ENCODE measurements around the gene AQP1. TPM values are rescaled to one million over a fixed set of nuclear protein-coding genes. Genes with fewer than 3 reads are reported as not detected.

AQP1 gene
- total and polyA plus RNA-seq, 7 donors = 75.0 to 229 (median 97.8) TPM

GRCh38 chr7:30922596-30922995, 10.9 kb downstream of the AQP1 start:
- H3K4me3 ChIP-seq = no peak overlapping the region
- H3K9me3 ChIP-seq = no peaks in the 10 kb centered on the region
- DNase-seq = no peak
- H3K27ac ChIP-seq = no peak overlapping the region
- intact Hi-C loops (cut with DNase I) = no loop called here
- H3K27me3 ChIP-seq (ENCODE audit: insufficient read depth in 3 of 3, low read length in 2 of 3) = no peaks in the 10 kb centered on the region
- H3K4me1 ChIP-seq = peaks cover 28% of the 10 kb centered on the region
- no peak for ATAC-seq
- H3K36me3 ChIP-seq (ENCODE audit: insufficient read depth in 1 of 2, low read depth in 1 of 2) = peaks cover 0 to 6% of the 10 kb centered on the region in 2 donors
- TF ChIP-seq CTCF (IDR thresholded peaks at IDR 0.05) = no peak
- WGBS, 3 donors = 88 to 90% (median 89%) methylated on average over 9 of the region's 9 CpGs

GRCh38 chr7:30923009-30923773, 11.5 kb downstream of the AQP1 start:
- H3K9me3 ChIP-seq = no peaks in the 10 kb centered on the region
- DNase-seq (peak in 1 of 2 donors; percentile 51), ATAC-seq (no peak)
- no peak overlapping the region for H3K4me3 ChIP-seq
- WGBS, 3 donors = 93 to 96% (median 93%) methylated on average over 18 to 19 of the region's 19 CpGs
- TF ChIP-seq CTCF (IDR thresholded peaks at IDR 0.05) = no peak
- no peaks in the 10 kb centered on the region for H3K27me3 ChIP-seq (ENCODE audit: insufficient read depth in 3 of 3, low read length in 2 of 3)
- peaks cover 0 to 6% of the 10 kb centered on the region in 2 donors for H3K36me3 ChIP-seq (ENCODE audit: insufficient read depth in 1 of 2, low read depth in 1 of 2)
- H3K27ac ChIP-seq = no peak overlapping the region
- H3K4me1 ChIP-seq = peaks cover 28% of the 10 kb centered on the region
- intact Hi-C loops (cut with DNase I) = no loop called here

GRCh38 chr7:30923774-30924413, 12.2 kb downstream of the AQP1 start:
- H3K36me3 ChIP-seq (ENCODE audit: insufficient read depth in 1 of 2, low read depth in 1 of 2) = peaks cover 0 to 6% of the 10 kb centered on the region in 2 donors

GRCh38 chr7:30924624-30925023, 13.0 kb downstream of the AQP1 start:
- no peaks in the 10 kb centered on the region for H3K9me3 ChIP-seq
- H3K36me3 ChIP-seq (ENCODE audit: insufficient read depth in 1 of 2, low read depth in 1 of 2) = peaks cover 0 to 6% of the 10 kb centered on the region in 2 donors
- no peak overlapping the region for H3K4me3 ChIP-seq
- no peak overlapping the region for H3K27ac ChIP-seq
- no peak for ATAC-seq
- H3K4me1 ChIP-seq = peaks cover 22% of the 10 kb centered on the region
- intact Hi-C loops (cut with DNase I) = no loop called here
- H3K27me3 ChIP-seq (ENCODE audit: insufficient read depth in 3 of 3, low read length in 2 of 3) = no peaks in the 10 kb centered on the region
- TF ChIP-seq CTCF (IDR thresholded peaks at IDR 0.05) = no peak
- no peak for DNase-seq

More at GRCh38 chr7:30923774-30924413, 12.2 kb downstream of the AQP1 start:
- intact Hi-C loops (cut with DNase I) = no loop called here
- no peaks in the 10 kb centered on the region for H3K27me3 ChIP-seq (ENCODE audit: insufficient read depth in 3 of 3, low read length in 2 of 3)
- no peak overlapping the region for H3K4me3 ChIP-seq
- DNase-seq (no peak), ATAC-seq (no peak)
- H3K27ac ChIP-seq = no peak overlapping the region
- 91 to 95% (median 94%) methylated on average over 13 of the region's 13 CpGs for WGBS, 3 donors
- no peaks in the 10 kb centered on the region for H3K9me3 ChIP-seq
- peaks cover 28% of the 10 kb centered on the region for H3K4me1 ChIP-seq
- TF ChIP-seq CTCF (IDR thresholded peaks at IDR 0.05) = no peak
